PC-9 (cell line): ENCODE measurements around the gene SNAI3. TPM values are rescaled to one million over a fixed set of nuclear protein-coding genes. Genes with fewer than 3 reads are reported as not detected.

Experiments used
- BruUV-seq: library from RNA; stranded (reverse); fragments of 400-500 nt; replicated peaks from 2 replicates; lab custom pipeline; 2021; lab: Mats Ljungman, UMichigan
- CTCF ChIA-PET: fragments of 300-600 bp; sonication (Branson Sonifier 250); formaldehyde crosslinking; loops from one replicate; lab custom pipeline; 2022; ENCODE audit warnings: antibody characterized with exemption; lab: Charles Lee
- POLR2A ChIA-PET: fragments of 300-600 bp; sonication (Branson Sonifier 250); formaldehyde crosslinking; loops from one replicate; lab custom pipeline; 2022; ENCODE audit warnings: antibody characterized with exemption; ENCODE audit not compliant: unreplicated experiment; lab: Charles Lee
- DNase-seq, 2 experiments: peaks; one replicate each; pipeline versions ENCODE4 v3.0.0 to v3.0.0-alpha.2; 2015 to 2022; ENCODE audit warnings: mixed read lengths in 1 of 2
- H2AFZ ChIP-seq: fragments of 200-600 bp; sonication (generic); 2 replicates; pipeline ENCODE4 v1.8.1; 2017; ENCODE audit warnings: antibody characterized with exemption
- H3F3A ChIP-seq: fragments of 200-600 bp; sonication (generic); 2 replicates; pipeline ENCODE4 v1.8.1; 2017; ENCODE audit warnings: antibody characterized with exemption, mild to moderate bottlenecking, low read depth; ENCODE audit not compliant: insufficient read depth
- H3K27ac ChIP-seq: fragments of 200-600 bp; sonication (generic); 2 replicates; pipeline ENCODE4 v1.6.1; 2016; ENCODE audit warnings: mixed run types
- H3K27me3 ChIP-seq: fragments of 200-600 bp; sonication (generic); 2 replicates; pipeline ENCODE4 v1.6.1; 2016; ENCODE audit warnings: low read depth, mixed run types; ENCODE audit not compliant: insufficient read depth
- H3K36me3 ChIP-seq: fragments of 200-600 bp; sonication (generic); 2 replicates; pipeline ENCODE4 v1.6.1; 2016; ENCODE audit warnings: low read depth, mixed run types
- H3K4me1 ChIP-seq: fragments of 200-600 bp; sonication (generic); replicated peaks from 2 replicates; pipeline ENCODE4 v1.6.1; 2016; ENCODE audit warnings: mixed run types; ENCODE audit not compliant: insufficient read depth
- H3K4me2 ChIP-seq: fragments of 200-600 bp; sonication (generic); 2 replicates; pipeline ENCODE4 v1.6.1; 2017; ENCODE audit warnings: mixed run types
- H3K4me3 ChIP-seq: fragments of 200-600 bp; sonication (generic); 2 replicates; pipeline ENCODE4 v1.6.1; 2016; ENCODE audit warnings: mixed run types
- H3K79me2 ChIP-seq: fragments of 200-600 bp; sonication (generic); 2 replicates; pipeline ENCODE4 v1.6.1; 2017; ENCODE audit warnings: low read depth, mixed run types
- H3K9me2 ChIP-seq: fragments of 200-600 bp; sonication (generic); 2 replicates; pipeline ENCODE4 v1.8.1; 2017; ENCODE audit warnings: mild to moderate bottlenecking; ENCODE audit not compliant: insufficient read depth
- H3K9me3 ChIP-seq: fragments of 200-600 bp; sonication (generic); 2 replicates; pipeline ENCODE4 v1.8.1; 2016; ENCODE audit warnings: low read depth; ENCODE audit not compliant: insufficient read depth
- H4K20me1 ChIP-seq: fragments of 200-600 bp; sonication (generic); 2 replicates; pipeline ENCODE4 v1.8.1; 2017; ENCODE audit not compliant: insufficient read depth
- EZH2 ChIP-seq: fragments of 200-600 bp; sonication (generic); IDR thresholded peaks from 2 replicates; pipeline ENCODE4 v1.8.0; 2017; ENCODE audit warnings: antibody characterized with exemption, low read depth
- intact Hi-C: fragments of 100-400 bp; cut with micrococcal nuclease; formaldehyde crosslinking; loops from one replicate; pipeline ENCODE4 v1.10.0; 2022; ENCODE audit not compliant: unreplicated experiment
- total RNA-seq: library from RNA; stranded (reverse); gene quantifications from 2 replicates; pipeline ENCODE4 v1.2.3, GENCODE V29; 2021
- TF ChIP-seq, protein P1 (sequence below): fragments of 200-600 bp; sonication (generic); conservative IDR thresholded peaks from 2 replicates; pipeline ENCODE4 v1.6.1; 2017; ENCODE audit warnings: mixed run types, antibody characterized with exemption, mild to moderate bottlenecking, moderate library complexity

The SNAI3 gene
- total RNA-seq, 1 experiment from 2014 or later, result 1.3 TPM

DNA sequence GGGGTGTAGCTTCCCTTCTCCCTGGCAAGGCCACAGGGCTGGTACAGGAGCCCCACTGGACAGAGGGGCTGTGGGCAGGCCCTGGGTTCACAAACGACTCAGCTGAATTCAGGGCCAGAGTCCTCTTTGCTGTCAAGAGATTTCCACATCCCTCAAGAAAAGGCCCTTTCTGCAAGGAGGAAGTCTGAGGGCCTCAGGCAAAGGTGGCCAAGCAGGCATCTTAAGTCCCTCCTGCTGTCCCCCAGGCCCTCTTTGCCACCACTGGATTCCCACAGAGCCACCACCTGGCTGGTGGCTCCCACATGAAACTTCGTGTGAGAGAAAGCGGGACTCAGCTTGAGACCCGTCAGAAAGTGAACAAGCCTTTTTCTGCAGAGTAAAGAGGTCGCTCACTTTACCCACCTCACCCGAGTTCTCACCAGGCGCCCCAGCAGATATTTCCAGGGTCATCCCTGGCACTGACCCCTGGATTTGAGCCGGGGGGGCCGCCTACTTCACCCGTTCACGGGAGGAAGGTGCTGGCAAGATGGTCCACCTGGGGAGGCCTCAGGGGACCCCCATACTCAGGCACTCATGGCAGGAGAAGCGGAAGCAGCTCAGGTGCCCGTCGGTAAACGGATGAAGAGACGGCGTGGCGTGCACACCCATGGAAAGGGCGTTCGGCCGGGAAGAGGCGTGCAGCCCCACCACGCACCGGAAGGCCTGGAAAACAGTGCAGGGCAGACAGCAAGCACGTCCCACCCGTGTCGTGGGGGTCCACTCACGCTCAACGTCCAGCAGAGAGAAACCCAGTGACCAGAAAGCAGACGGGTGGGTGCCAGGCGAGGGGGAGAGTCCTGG, 16.3 kb upstream of the SNAI3 start:
- CTCF ChIA-PET, result interaction anchor here (0.6 kb wide), 1 partner anchor 15 kb away, joined by 4 read pairs; no protein-coding TSS in a partner anchor
- BruUV-seq, result no TSS peak
- POLR2A ChIA-PET, result interaction anchor here (0.6 kb wide), 1 partner anchor 27 kb away, joined by 4 read pairs; no protein-coding TSS in a partner anchor

GRCh38 chr16:88701581-88702370, 15.5 kb upstream of the SNAI3 start:
- H3K4me2 ChIP-seq, result no peak overlapping the region
- no TSS peak for BruUV-seq
- H3K36me3 ChIP-seq, result no peaks in the 10 kb centered on the region
- POLR2A ChIA-PET, result interaction anchor here (0.6 kb wide), 1 partner anchor 1028 kb away, joined by 3 read pairs; no protein-coding TSS in a partner anchor
- H3K27ac ChIP-seq, result no peak overlapping the region
- H4K20me1 ChIP-seq, result peaks cover 6% of the 10 kb centered on the region; the same call in 1 of the 2 replicates
- H3K4me3 ChIP-seq, result no peak overlapping the region
- peaks cover 11% of the 10 kb centered on the region for H3K4me1 ChIP-seq
- no peak overlapping the region for H2AFZ ChIP-seq
- no peaks in the 10 kb centered on the region for H3K9me3 ChIP-seq
- H3K79me2 ChIP-seq, result peaks cover 8% of the 10 kb centered on the region; the same call in 1 of the 2 replicates
- no peaks in the 10 kb centered on the region for H3K9me2 ChIP-seq
- H3K27me3 ChIP-seq, result no peaks in the 10 kb centered on the region
- no peaks in the 10 kb centered on the region for H3F3A ChIP-seq
- intact Hi-C loops, result no loop called here
- no peak for DNase-seq
- TF ChIP-seq, protein P1, sequence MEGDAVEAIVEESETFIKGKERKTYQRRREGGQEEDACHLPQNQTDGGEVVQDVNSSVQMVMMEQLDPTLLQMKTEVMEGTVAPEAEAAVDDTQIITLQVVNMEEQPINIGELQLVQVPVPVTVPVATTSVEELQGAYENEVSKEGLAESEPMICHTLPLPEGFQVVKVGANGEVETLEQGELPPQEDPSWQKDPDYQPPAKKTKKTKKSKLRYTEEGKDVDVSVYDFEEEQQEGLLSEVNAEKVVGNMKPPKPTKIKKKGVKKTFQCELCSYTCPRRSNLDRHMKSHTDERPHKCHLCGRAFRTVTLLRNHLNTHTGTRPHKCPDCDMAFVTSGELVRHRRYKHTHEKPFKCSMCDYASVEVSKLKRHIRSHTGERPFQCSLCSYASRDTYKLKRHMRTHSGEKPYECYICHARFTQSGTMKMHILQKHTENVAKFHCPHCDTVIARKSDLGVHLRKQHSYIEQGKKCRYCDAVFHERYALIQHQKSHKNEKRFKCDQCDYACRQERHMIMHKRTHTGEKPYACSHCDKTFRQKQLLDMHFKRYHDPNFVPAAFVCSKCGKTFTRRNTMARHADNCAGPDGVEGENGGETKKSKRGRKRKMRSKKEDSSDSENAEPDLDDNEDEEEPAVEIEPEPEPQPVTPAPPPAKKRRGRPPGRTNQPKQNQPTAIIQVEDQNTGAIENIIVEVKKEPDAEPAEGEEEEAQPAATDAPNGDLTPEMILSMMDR, result no peak
- CTCF ChIA-PET, result interaction anchor here (0.6 kb wide), 1 partner anchor 14 kb away, joined by 4 read pairs; no protein-coding TSS in a partner anchor

More for the DNA sequence above, 16.3 kb upstream of the SNAI3 start:
- no peak overlapping the region for H3K4me2 ChIP-seq
- peaks cover 6% of the 10 kb centered on the region; the same call in 1 of the 2 replicates for H4K20me1 ChIP-seq
- DNase-seq, result no peak
- peaks cover 15% of the 10 kb centered on the region; the same call in 1 of the 2 replicates for H3K79me2 ChIP-seq
- no peaks in the 10 kb centered on the region for H3K36me3 ChIP-seq
- TF ChIP-seq, protein P1, result no peak
- TF ChIP-seq EZH2, result no peak
- no peaks in the 10 kb centered on the region for H3K9me3 ChIP-seq
- no peaks in the 10 kb centered on the region for H3K9me2 ChIP-seq
- H3K4me1 ChIP-seq, result peaks cover 16% of the 10 kb centered on the region
- no peaks in the 10 kb centered on the region for H3K27me3 ChIP-seq
- no peak overlapping the region for H3K4me3 ChIP-seq
- no peak overlapping the region for H3K27ac ChIP-seq
- peaks cover 8% of the 10 kb centered on the region; the same call in 1 of the 2 replicates for H3F3A ChIP-seq
- intact Hi-C loops, result no loop called here
- no peak overlapping the region for H2AFZ ChIP-seq
